Dermis blood vessel endothelial cell (primary cell): ENCODE measurements around the gene FGF3. TPM values are rescaled to one million over a fixed set of nuclear protein-coding genes. Genes with fewer than 3 reads are reported as not detected.

Experiments
- DNase-seq: peaks from one replicate; pipeline ENCODE4 v3.0.0; 2010
- total RNA-seq: library from RNA; depleted of rRNA; stranded (reverse); fragments of >200 nt; gene quantifications from 2 replicates; pipeline ENCODE4 v1.2.3, GENCODE V29; 2014

Gene FGF3
- not detected in 2 replicates for total RNA-seq

DNA sequence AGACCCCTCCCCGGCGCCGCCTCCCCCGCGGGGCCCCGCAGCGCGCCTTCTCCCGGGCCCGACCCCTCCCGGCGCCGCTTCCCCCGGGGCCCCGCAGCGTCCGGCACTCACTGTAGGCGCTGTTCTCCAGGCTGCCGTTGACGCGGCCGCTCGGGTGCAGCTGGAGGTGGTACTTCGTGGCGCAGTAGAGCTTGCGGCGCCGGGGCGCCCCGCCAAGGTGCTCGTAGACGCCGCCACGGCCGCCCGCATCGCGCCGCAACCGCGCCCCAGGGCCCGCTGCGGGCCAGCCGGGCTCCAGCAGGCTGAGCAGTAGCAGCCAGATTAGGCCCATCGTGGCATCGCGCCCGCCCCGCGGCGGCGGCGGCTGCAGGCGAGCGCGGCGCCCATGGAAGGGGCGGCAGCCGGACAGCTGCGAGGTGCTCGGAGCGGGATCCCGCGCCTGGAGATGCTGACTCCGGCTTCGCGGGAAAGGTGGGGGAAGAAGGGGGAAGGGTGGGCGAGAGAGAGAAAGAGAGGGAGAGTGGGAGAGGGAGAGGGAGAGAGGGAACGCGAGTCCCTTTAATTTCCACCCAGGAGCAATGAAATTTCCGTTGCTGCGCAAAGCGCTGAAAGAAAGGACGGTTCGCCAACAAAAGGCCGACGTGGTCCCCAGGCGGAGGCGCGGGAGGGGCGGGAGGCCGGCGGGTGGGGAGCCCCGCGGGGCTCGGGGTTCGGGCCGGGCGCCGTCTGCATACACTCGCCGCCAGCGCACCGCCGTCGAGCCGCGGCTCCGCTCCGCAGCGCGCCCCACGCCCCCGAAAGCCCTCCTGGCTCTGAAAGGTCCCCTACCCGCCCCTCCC lies at the start of gene FGF3:
Gene FGF3 (minus strand): TSS at position 814 of the 839 bp plus-strand sequence. CDS start 483 bp downstream, at position 331.
- no peak for DNase-seq

DNA sequence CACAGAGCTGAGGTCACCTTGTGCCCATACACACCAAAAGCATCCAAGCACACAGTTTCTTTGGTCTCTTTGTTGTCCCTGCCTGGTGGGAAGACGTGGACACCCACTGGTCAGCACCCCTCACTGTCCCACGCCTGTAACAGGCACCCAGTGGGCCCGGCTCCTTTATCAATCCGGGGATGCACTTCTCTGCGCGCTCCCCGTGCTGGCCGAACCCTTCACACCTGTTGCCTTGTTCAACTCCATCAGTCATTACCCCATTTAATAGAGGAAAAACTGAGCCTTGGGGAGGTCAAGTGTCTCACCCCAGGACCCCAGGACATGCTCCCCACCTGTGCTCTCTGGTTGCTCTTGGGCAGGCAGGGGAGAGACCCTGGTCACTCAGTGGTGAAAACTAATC lies 49.7 kb upstream of the FGF3 start:
- no peak for DNase-seq

DNA sequence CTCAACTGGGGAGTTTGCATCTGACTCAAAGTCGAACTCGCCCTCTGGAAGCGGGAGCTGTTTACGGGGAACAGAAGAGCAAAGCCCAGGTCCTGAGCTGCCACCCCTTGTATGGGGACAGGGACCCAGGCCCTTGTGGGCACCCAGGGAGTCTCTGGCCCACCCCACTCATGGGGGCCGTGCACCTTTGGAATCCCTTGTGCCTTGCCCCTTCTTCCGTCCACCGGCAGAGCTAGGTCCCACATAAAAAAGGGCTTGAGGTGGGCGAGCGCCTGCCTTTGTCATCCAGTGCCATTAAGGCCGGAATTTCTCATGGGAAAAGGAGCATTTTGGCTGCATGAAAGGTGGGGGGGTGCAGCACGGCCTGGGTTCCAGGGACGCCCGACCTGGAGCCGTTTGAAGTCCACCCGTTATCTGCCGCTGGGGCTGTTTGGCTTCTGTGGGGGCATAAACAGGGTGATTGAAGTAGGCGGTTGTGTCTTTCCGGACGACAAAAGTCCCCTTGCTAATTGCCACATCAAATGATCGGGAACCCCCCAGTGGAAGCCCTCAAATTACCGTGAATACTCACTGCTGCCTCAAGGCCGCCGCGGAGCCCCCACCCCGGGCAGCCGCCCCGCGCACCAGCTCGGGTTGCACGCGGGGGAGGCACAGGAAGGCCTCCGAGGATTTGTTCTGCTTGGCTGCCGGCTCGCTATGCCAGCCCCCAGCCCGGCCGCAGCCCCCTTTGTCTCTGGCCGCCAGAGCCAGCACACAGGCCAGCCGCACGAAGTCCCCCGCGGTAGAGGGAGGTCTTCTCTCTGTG lies 49.0 kb upstream of the FGF3 start:
- no peak for DNase-seq

DNA sequence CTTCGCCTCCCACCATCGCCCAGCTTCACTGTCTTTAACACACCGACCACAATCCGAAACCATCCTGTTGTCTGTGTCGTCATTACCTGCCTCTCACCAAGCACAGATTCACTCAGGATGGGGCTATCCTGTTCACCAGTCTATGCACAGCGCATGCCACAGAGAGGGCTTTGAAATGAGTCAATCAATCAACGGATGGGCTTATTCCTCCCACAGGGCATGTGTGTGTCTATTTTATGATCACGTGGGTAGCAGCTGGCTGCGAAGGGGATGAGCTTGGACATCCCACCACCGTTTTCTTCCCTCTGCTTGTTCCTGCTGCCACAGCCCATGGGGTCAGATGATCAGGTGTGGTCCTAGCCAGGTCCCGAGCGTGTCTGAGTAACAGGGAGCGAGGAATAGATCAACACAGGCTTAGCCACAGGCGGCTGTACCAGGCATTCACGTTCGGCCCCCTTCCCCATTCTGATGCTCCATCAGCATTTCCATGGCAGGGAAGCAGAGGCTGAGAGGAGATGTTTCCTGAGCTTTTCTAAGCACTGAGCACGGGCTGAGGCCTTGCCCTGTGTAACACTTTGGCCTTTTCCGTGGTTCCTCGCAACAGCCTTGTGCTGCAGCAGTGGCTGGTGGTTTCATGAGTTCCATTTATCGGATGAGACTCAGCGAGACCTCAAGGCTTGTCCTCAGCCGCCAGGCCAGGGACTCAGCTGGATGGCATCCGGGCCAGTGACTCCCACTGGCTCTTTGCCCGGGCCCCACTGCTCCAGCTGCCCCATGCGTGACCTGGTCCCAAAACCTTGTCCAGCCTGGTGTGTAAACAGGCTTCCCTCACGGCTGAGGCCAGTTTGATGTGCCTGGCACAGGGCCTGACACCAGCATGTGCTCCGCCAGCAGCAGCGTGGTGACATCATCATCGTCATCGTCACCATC lies 48.1 kb upstream of the FGF3 start:
- no peak for DNase-seq

DNA sequence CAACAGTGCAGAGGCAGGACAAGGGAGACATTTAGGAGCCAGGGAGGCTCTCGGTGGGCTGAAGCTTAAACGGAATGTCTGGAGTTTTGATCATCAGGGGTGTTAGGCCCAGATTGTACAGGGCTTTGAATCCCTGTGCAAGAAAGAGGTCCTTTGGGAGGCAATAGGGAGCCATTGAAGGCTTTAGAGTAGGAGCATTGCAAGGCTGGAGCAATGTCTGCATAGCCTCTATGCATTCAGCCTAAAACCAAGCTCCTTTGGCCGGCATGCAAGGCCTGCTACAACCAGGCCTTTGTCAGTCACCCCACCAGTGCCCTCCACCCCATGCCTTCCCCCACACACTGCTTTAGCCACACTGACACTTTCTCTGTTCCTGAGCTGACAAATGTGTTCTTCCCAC lies 47.4 kb upstream of the FGF3 start:
- no peak for DNase-seq

DNA sequence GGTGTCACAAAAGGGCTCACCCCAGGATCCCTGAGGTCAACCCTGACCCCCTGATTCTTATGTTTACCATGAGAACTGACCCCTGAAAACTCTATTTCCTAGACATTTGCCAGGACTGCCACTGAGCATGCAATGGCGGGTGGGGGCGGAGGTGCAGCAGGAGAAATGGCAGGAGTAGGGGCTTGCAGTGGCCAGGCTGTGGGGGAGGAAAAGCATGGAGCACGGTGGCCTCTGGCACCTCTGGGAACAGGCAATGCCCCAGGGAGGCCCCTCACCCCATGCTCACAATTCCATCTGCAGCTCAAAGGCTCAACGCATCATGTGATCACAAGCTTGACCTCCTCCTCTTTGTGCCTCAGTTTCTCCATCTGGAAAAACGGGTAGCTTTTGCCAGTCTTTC lies 46.5 kb upstream of the FGF3 start:
- no peak for DNase-seq

DNA sequence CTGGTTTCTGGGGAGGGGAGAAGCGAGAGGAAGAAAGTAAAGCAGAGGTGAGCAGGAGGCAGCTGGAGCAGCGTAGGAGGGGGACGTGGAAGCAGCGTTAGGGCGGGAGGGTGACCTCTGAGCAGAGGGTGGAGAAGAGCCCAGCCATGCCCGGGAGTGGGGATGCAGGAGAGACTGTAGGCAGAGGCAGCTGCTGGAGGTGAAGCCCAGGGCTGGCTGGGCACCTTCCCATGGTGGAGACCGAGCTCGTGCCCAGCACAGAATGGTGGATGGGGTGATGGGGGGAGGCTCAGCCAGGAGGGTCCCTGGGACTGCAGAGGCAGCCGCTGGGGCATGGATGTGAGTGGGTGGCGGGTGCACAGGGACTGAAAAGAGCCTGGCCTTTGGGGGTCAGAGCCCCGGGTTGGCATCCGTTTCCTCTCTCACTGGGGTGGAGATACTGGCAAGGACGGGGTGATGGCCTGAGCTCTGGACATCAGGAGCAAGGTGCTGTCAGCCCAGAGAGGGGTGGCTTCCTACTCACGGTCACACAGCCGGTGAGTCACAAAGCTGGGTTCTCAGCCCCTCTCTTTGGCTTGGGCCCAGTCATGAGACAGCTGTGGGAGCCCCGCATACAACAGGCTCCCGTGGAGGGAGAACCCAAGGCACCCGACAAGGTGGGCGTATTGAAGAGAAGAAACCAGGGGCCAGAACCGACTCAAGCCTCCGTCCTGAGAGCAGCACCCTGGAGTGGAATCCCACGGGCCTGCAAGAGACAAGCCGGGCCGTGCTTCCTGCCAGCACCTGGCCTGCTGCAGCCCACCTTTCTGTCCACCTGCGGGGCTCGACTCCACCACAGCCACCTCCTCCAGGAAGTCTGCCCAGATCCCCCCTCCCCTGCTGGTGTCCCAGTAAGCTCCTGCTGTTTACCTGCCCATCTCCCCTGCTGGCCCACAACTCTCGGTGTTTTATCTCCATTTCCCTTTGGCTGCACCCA lies 45.8 kb upstream of the FGF3 start:
- no peak for DNase-seq

DNA sequence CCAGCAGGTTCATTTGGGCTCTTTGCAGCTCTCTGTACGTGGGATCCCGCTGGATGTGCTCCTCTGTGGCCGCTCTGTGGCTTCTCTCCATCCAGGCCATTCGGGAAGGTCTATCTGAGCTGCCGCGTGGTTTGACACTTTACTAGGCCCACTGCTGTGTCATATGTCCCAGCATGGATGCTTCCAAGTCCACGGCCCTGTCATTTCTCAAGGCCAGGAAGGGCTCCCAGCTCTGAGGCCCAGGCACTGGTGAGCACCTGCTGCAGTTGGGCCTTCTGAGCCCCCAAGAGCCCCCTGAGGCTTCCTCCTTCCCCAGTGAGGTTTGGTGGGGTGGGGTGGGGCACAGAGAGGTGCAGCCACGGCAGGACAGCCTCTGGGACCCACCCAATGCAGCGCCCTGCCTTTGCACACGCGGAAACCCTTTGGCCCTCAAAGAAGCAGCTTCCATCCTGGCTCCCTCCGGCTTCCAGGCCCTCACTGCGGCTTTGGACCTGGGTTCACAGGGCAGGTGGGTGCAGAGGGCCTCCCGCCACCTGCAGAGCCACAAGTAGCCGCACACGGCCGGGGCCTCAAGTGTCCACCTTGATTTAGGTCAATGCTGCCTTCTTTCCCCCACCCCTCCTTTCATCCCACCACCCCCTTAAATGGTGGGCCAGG lies 44.5 kb upstream of the FGF3 start:
- DNase-seq = no peak

DNA sequence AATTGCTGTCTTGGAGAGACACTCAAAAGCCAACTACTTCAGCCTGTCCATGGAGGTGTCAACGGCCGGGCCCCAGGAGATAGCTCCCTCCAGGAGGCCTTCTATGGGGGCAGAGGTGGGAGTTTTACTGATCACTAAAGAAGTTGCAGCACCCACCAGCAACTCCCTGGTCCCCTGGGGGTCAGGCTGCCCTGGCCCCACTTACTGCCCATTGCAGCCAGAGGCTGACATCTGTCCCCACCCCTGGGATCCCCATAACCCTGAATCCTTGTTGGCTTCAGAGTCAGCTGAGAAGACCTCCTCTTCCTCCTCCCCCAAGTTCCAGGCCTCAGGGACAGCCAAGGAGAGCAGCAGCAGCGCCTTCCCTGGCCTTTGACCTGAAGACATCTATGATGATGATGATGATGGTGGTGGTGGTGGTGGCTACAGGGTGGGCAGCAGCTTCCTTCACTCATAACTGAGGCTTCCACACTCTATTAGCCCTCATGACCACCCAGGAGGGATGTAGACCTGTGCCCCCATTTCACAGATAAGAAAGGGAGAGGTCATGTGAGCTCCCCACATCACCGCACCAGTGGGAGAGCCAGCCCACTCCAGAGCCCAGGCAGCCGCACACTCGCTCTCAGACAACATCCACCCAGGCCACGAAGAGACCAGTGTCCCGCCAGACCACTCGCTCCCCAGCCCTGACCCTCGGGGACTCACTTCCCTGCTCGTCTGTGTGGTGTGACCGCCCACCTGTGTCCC lies 43.8 kb upstream of the FGF3 start:
- no peak for DNase-seq

DNA sequence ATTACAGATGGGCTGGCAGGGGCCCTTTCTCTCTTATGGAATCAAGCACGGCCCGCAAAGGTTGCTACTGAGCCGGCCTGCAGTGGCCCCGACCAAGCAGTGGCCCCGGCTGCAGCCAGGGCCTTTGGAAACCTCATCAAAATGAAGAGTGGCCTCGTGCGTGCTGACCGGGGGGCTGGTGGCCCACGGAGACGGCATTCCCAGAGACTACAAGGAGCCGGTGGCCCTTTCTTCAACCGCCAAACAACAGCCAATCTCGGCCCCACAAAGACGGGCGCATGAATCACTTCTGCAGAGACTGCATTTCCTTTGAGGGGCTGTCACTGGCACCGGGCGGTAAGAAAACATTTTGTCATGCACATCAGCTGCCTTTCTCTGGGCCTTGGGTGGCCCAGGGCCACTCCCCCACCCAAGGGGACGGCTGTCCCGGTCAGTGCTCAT lies 43.1 kb upstream of the FGF3 start:
- DNase-seq = no peak

DNA sequence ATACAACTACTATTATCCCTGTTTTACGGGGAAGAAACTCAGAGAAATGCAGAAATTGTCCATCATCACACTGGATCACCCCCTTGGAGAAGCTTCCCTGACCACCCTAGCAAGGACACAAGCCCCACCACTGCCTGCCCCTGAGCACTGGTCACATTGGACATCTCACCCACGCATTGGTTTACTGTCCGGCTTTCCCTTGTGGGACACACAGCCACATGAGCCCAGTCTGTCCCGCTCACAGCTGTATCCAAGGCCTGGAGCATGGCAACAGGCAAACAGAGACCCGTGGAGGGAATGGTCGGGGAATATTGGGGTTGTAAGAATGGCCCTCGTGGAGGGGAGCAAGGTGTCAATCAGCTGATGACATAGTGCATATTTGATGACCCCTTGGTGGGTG lies 42.7 kb upstream of the FGF3 start:
- no peak for DNase-seq

DNA sequence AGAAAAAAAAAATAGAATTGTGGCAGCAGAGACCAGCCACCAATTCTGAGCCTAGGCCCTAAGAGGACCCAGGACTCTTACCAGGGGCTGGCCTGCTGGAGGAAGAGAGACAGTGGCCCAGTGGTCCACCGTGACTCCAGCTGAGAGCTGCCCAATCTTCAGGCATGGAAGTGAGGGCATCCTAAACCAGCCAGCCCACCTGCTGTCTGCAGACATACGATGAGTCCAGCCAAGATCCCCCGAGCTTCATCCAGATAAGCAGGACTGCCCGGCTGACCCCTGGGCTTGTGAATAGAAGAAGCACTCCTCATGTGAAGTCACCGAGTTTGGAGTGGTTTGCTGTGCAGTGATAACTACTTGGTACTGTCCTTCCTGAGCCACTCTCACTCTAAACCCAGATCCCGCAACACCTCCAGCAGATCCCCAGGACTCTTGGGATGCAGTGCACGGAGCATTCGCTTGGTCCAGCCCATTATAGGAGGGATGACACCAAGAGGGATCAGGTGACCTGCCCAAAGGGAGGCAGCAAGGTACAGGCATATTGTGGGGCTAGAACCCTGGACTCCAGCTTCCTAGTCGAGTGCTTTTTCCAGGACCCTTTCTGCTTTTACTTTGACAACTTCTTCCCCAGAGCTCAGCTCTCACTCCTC lies 41.7 kb upstream of the FGF3 start:
- DNase-seq = no peak

DNA sequence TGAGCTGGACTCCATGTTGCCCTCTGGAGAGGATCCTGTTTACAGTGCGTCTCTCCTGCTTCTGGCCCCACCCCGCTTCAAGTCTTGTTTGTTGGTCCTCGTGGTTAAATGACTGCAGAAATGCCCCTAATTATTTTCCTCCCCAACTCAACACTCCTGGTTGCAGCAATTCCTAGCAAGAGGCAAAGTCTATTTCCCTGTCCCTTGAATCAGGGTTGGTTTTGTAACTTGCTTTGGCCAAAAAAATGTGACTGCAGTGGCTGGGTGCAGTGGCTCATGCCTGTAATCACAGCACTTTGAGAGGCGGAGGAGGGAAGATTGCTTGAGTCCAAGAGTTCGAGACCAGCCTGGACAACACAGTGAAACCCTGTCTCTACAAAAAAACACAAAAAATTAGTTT lies 41.0 kb upstream of the FGF3 start:
- DNase-seq = no peak

DNA sequence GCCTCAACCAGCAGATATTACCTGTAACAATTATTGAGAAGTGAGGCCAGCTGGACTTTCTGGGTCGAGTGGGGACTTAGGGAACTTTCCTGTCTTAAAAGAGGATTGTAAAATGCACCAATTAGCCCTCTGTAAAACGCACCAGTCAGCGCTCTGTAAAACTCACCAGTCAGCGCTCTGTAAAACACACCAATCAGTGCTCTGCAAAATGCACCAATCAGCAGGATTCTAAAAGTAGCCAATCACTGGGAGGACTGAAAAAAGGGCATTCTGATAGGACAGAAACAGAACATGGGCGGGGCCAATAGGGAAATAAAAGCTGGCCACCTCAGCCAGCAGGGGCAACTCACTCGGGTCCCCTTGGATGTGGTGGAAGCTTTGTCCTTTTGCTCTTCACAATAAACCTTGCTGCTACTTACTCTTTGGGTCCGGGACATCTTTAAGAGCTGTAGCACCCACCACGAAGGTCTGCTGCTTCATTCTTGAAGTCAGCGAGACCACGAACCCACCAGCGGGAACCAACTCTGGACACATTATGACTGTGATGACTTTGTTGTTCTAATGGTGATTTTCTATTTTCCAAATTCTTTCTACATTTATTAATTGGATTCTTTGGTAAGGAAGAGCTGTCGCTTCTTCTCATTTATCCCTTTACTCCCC lies 40.2 kb upstream of the FGF3 start:
- no peak for DNase-seq

DNA sequence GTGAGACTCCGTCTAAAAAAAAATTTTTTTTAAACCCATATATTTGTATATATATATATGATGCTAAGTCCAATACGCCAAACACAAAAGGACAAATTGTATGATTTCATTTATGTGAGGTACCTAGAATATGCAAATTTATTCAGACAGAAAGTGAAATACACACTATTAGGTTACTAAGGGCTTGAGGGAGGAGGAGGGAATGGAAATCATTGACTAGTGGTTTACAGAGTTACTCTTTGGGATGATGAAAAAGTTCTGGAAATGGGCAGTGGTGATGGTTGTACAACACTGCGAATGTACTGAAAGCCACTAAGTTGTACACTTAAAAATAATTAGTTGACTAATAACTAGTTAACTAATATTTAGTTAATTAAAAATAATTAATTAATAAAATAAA lies 36.2 kb upstream of the FGF3 start:
- DNase-seq = no peak

DNA sequence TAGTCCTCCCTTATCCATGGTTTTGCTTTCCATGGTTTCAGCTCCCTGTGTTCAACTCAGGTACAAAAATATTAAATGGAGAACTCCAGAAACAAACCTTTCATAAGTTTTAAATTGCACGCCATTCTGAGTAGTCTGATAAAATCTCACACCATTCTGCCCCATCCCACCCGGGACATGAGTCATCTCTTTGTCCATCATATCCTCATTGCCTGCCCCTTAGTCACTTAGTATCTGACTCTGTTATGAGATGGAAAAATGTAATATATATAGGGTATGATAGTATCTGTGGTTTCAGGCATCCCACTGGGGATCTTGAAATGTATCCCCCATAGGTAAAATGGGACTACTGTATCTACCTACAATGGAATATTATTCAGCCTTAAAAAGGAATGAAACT lies 35.5 kb upstream of the FGF3 start:
- DNase-seq = no peak

DNA sequence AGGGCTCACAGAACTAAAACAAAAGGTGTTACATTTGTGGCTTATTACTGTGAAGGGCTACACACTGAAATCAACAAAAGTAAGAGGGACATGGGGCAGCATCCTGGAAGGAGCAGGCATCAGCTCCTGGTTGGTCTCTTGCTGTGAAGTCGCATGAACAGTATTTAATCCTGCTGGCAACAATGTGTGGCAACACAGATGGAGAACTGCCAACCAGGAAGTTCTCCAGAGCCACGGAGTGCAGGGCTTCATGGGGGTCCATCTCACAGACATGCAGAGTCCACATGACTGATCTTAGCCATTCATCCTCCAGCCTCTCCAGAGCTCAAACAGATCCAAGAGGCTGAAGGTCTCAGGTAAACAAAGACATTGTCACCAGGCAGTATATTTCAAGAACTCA lies 32.8 kb upstream of the FGF3 start:
- DNase-seq = no peak

DNA sequence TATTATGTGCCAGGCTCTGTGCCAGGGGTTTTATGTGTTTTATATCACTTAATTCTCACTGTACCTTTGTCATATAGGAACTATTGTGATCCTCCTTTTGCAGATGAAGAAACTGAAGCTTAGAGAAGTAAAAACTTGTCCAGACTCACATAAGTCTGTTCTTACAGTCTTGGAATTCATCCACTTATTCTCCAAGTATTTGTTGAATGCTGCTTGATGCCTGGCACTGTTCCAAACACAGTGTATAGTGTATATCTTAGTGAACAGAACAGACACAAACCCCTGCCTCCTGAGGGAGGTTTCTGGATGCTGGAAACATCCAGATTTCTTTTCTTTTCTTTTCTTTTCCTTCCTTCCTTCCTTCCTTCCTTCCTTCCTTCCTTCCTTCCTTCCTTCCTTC lies 29.0 kb upstream of the FGF3 start:
- DNase-seq = peak; percentile 16

DNA sequence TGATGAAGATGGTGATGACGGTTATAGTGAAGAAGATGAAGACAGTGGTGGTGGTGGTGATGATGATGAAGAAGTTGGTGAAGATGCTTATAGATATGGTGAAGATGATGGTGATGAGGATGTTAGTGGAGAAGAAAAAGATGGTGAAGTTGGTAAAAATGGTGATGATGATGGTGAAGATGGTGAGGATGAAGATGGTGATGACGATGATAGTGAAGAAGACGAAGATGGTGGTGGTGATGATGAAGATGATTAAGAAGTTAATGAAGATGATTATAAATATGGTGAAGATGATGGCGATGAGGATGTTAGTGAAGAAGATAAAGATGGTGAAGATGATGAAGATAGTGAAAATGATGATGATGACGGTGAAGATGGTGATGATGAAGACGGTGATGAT lies 25.2 kb upstream of the FGF3 start:
- DNase-seq = no peak
